Measurements from ENCODE around the gene HLA-F. TPM values are rescaled to one million over a fixed set of nuclear protein-coding genes. Genes with fewer than 3 reads are reported as not detected.

Gene HLA-F
- polyA plus RNA-seq, result 1.2 and 2.2 TPM in 2 replicates

GRCh38 chr6:29723262-29723665, at the start of gene HLA-F:
Gene HLA-F, plus strand, starts transcription at chr6:29723434. Its CDS starts 30 bp downstream, at chr6:29723464.

DNA sequence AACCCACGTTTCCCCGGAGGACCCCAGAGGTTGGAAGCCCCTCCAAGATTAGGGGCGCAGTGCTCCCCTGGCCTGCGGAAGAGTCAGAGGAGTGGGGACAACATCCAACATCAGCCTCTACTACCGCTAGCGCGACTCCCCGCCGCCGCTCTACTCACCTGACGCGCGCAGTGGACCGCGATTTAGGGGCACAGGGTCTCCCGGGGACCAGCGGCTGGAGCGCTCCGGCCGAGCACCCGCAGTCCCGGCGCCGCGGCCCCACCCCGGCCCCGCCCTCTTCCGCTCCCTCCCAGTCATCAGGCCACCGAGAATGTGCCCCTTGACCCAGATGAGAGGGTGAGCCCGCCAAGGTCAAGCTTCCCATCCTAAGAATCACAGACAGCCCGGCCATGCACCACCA, 42.3 kb upstream of the HLA-F start, which contains the start of gene ZFP57:
ZFP57 (minus strand) TSS at position 249 of the 400 bp plus-strand sequence. CDS start 4,149 bp downstream, outside the sequence.

Other genes starting within 250 kb of the HLA-F start
- not detected in 2 replicates for gene MAS1L, start 235.5 kb upstream of the HLA-F start, polyA plus RNA-seq
- not detected in 2 replicates for gene UBD, start 163.7 kb upstream of the HLA-F start, polyA plus RNA-seq
- 12.3 and 14.3 TPM in 2 replicates for gene OR2H2, start 138.3 kb upstream of the HLA-F start, polyA plus RNA-seq
- gene GABBR1, start 90.3 kb upstream of the HLA-F start, polyA plus RNA-seq, result 332 and 389 TPM in 2 replicates
- gene MOG, start 66.3 kb upstream of the HLA-F start, polyA plus RNA-seq, result 1.7 and 2.1 TPM in 2 replicates
- gene ZFP57, start 42.3 kb upstream of the HLA-F start, polyA plus RNA-seq, result 0.20 TPM in 1 of 2 replicates, not detected in the other
- not detected in 2 replicates for gene HLA-G, start 104.4 kb downstream of the HLA-F start, polyA plus RNA-seq
- 9.9 and 13.0 TPM in 2 replicates for gene HLA-A, start 219.1 kb downstream of the HLA-F start, polyA plus RNA-seq